Fibroblast of lung (primary cell): ENCODE results near the gene TOMM40. TPM values are rescaled to one million over a fixed set of nuclear protein-coding genes. Genes with fewer than 3 reads are reported as not detected.

Experiments
- DNase-seq, 2 donors: peaks; one replicate each; pipeline versions ENCODE4 v3.0.0 to v3.0.0-alpha.2; 2010; ENCODE audit warnings: low read depth in 2 of 2
- H2AFZ ChIP-seq: 2 replicates; pipeline ENCODE4 v1.5.1; 2012; ENCODE audit warnings: low read length, control low read depth, inconsistent platforms
- H3K27ac ChIP-seq: 2 replicates; pipeline ENCODE4 v1.5.1; 2011; ENCODE audit warnings: low read length, control low read depth; ENCODE audit not compliant: insufficient read depth
- H3K27me3 ChIP-seq: 2 replicates; pipeline ENCODE4 v1.5.1; 2011; ENCODE audit warnings: mild to moderate bottlenecking, low read length; ENCODE audit not compliant: control insufficient read depth, insufficient read depth
- H3K36me3 ChIP-seq: 2 replicates; pipeline ENCODE4 v1.5.1; 2011; ENCODE audit warnings: low read length; ENCODE audit not compliant: control insufficient read depth, insufficient read depth
- H3K4me1 ChIP-seq: 2 replicates; pipeline ENCODE4 v1.5.1; 2011; ENCODE audit warnings: low read length; ENCODE audit not compliant: control insufficient read depth, insufficient read depth; ENCODE audit errors: extremely low read depth
- H3K4me2 ChIP-seq: 2 replicates; pipeline ENCODE4 v1.5.1; 2011; ENCODE audit warnings: low read length, control low read depth; ENCODE audit not compliant: insufficient read depth; ENCODE audit errors: extremely low read depth
- H3K4me3 ChIP-seq, 4 experiments: fragments of 200-600 bp in 1 of 4; sonication (generic) in 1 of 4; replicated peaks in 1 of 4; 2 replicates each; pipeline ENCODE4 v1.5.1; 2011 to 2016; ENCODE audit warnings: low read length in 4 of 4, low read depth in 3 of 4, mild to moderate bottlenecking in 3 of 4, control low read depth in 2 of 4, inconsistent platforms in 1 of 4, mixed read lengths in 1 of 4; ENCODE audit not compliant: insufficient read depth in 1 of 4; ENCODE audit errors: control extremely low read depth in 1 of 4
- H3K79me2 ChIP-seq: 2 replicates; pipeline ENCODE4 v1.5.1; 2012; ENCODE audit warnings: mild to moderate bottlenecking, low read length, inconsistent platforms; ENCODE audit not compliant: control insufficient read depth, insufficient read depth
- H3K9ac ChIP-seq: 2 replicates; pipeline ENCODE4 v1.5.1; 2011; ENCODE audit warnings: mild to moderate bottlenecking, low read length, control low read depth; ENCODE audit not compliant: insufficient read depth
- H3K9me3 ChIP-seq: 2 replicates; pipeline ENCODE4 v1.5.1; 2012; ENCODE audit warnings: low read depth, low read length; ENCODE audit not compliant: control insufficient read depth, insufficient read depth
- H4K20me1 ChIP-seq: 2 replicates; pipeline ENCODE4 v1.5.1; 2011; ENCODE audit warnings: low read length; ENCODE audit not compliant: control insufficient read depth, insufficient read depth; ENCODE audit errors: extremely low read depth
- CTCF ChIP-seq, 2 donors: IDR thresholded peaks in 1 of 2; conservative IDR thresholded peaks in 1 of 2; 1 replicate in 1 of 2; 2 replicates in 1 of 2; pipeline ENCODE4 v1.5.1; 2011 to 2012; ENCODE audit warnings: low read length in 2 of 2, control low read depth in 1 of 2, inconsistent platforms in 1 of 2, low read depth in 1 of 2, mild to moderate bottlenecking in 1 of 2
- EZH2 ChIP-seq: IDR thresholded peaks from 2 replicates; pipeline ENCODE4 v1.5.1; 2012; ENCODE audit warnings: low read length, control low read depth, mild to moderate bottlenecking; ENCODE audit errors: missing control alignments
- polyA plus RNA-seq, 2 donors: library from polyadenylated mRNA; depleted of rRNA in 1 of 2; stranded (reverse) in 1 of 2; unstranded in 1 of 2; fragments of >200 nt; gene quantifications; 2 replicates each; pipeline ENCODE4 v1.2.1, GENCODE V29; 2011 to 2012; ENCODE audit warnings: missing spikeins in 1 of 2
- total RNA-seq: library from RNA; depleted of rRNA; stranded (reverse); fragments of >200 nt; gene quantifications from 2 replicates; pipeline ENCODE4 v1.2.1, GENCODE V29; 2014

TOMM40 gene
- total and polyA plus RNA-seq, 2 donors (not counting 1 experiment from before 2014, with no cell fraction given), result 21.8 to 32.1 TPM

DNA sequence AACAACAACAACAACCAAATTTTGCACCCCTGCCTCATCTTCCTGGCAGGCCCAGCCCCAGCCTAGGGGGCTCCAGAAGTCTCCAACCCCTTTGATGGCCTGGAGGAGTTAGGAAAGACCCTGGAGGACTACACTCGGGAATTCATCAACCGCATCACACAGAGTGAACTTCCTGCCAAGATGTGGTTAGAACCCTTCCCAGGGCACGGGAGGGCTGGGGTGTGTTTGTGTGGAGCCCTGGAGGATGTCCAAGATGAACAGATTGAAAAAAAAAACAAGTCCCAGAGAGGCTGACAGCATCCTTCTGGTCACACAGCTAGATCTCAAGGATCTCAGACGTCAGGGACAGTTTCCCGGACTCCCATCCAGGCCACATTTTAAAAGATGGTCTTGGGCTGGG is 36.7 kb downstream of the TOMM40 start:
- H3K4me2 ChIP-seq, result peak overlapping the region; percentile 4
- no peak overlapping the region for H3K4me3 ChIP-seq
- no peaks in the 10 kb centered on the region for H3K9me3 ChIP-seq
- no peak overlapping the region for H3K27ac ChIP-seq
- H3K4me1 ChIP-seq, result peaks cover 12% of the 10 kb centered on the region
- H2AFZ ChIP-seq, result no peak overlapping the region
- H3K79me2 ChIP-seq, result no peaks in the 10 kb centered on the region
- no peak overlapping the region for H3K9ac ChIP-seq
- DNase-seq, result peak; percentile 49 to 94
- H3K27me3 ChIP-seq, result no peaks in the 10 kb centered on the region
- no peaks in the 10 kb centered on the region for H3K36me3 ChIP-seq
- H4K20me1 ChIP-seq, result no peaks in the 10 kb centered on the region
- TF ChIP-seq CTCF (conservative IDR thresholded peaks at IDR 0.05 in 1 of 2, IDR thresholded peaks at IDR 0.05 in 1 of 2; ENCODE audit: low read depth in 1 of 2, low read length in 2 of 2) (no peak), EZH2 (no peak)

GRCh38 chr19:44930088-44930487 is 39.0 kb downstream of the TOMM40 start:
- Histone ChIP-seq H3K27ac (no peak overlapping the region), H3K4me1 (peaks cover 10% of the 10 kb centered on the region), H3K36me3 (no peaks in the 10 kb centered on the region), H4K20me1 (no peaks in the 10 kb centered on the region), H3K79me2 (no peaks in the 10 kb centered on the region), H3K9ac (no peak overlapping the region), H3K9me3 (no peaks in the 10 kb centered on the region), H2AFZ (no peak overlapping the region), H3K4me2 (no peak overlapping the region), H3K4me3 (no peak overlapping the region), H3K27me3 (no peaks in the 10 kb centered on the region)
- DNase-seq, result no peak
- TF ChIP-seq EZH2, result no peak
- TF ChIP-seq CTCF (conservative IDR thresholded peaks at IDR 0.05 in 1 of 2, IDR thresholded peaks at IDR 0.05 in 1 of 2; ENCODE audit: low read depth in 1 of 2, low read length in 2 of 2), result no peak

DNA sequence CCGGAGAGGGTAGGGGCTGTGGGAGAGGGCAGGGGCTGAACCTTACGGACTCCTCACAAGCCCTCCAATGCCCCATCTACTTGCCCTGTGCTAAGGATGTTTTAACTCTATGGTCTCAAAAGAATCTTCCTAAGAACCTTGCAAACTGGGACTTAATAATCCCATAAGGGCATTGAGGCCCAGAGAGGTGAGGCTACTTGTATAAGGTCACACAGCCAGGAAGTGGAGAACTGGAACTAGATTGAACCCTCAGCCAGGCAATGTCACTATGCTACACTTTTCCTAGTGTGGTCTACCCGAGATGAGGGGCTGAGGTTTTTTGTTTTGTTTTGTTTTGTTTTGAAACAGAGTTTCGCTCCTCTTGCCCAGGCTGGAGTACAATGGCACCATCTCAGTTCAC is 40.5 kb downstream of the TOMM40 start:
- Histone ChIP-seq H3K27me3 (no peaks in the 10 kb centered on the region), H3K4me1 (peaks cover 2% of the 10 kb centered on the region), H4K20me1 (no peaks in the 10 kb centered on the region), H3K36me3 (no peaks in the 10 kb centered on the region), H2AFZ (no peak overlapping the region), H3K9ac (no peak overlapping the region), H3K27ac (no peak overlapping the region), H3K9me3 (no peaks in the 10 kb centered on the region), H3K4me3 (no peak overlapping the region), H3K4me2 (no peak overlapping the region), H3K79me2 (no peaks in the 10 kb centered on the region)
- TF ChIP-seq CTCF (conservative IDR thresholded peaks at IDR 0.05 in 1 of 2, IDR thresholded peaks at IDR 0.05 in 1 of 2; ENCODE audit: low read depth in 1 of 2, low read length in 2 of 2), result no peak
- no peak for DNase-seq
